SK-N-SH (cell line): Measurements from ENCODE around the gene NHLRC3. TPM values are rescaled to one million over a fixed set of nuclear protein-coding genes. Genes with fewer than 3 reads are reported as not detected.

Source experiments
- CTCF ChIA-PET: fragments of 300-600, 350-600 bp; formaldehyde crosslinking; extraction: SDS; loops from one replicate; lab custom pipeline; 2021; lab: Yijun Ruan, JAX
- POLR2A ChIA-PET: fragments of 350-600 bp; sonication (Branson Sonifier 250); formaldehyde crosslinking; extraction: SDS; loops from one replicate; lab custom pipeline; 2020; ENCODE audit warnings: antibody characterized with exemption, inconsistent platforms; lab: Yijun Ruan, JAX
- DNase-seq: peaks from one replicate; pipeline ENCODE4 v3.0.0; 2012
- H2AFZ ChIP-seq: fragments of 200-600 bp; sonication (generic); 2 replicates; pipeline ENCODE4 v1.8.1; 2016; ENCODE audit warnings: antibody characterized with exemption, mild to moderate bottlenecking, low read depth
- H3F3A ChIP-seq: fragments of 200-600 bp; sonication (generic); replicated peaks from 2 replicates; pipeline ENCODE3; 2016; ENCODE audit warnings: antibody characterized with exemption, mild to moderate bottlenecking; ENCODE audit not compliant: insufficient read depth
- H3K27ac ChIP-seq, 2 experiments: fragments of 200-500 bp in 1 of 2; fragments of 200-600 bp in 1 of 2; sonication (Bioruptor generic) in 1 of 2; sonication (generic), shearing (Covaris generic) in 1 of 2; 2 replicates each; pipeline versions ENCODE4 v1.5.1 to v1.6.1; 2014 to 2016; ENCODE audit warnings: low read depth in 2 of 2, inconsistent platforms in 1 of 2, low read length in 1 of 2, mild to moderate bottlenecking in 1 of 2, mixed read lengths in 1 of 2
- H3K27me3 ChIP-seq: fragments of 200-600 bp; sonication (generic), shearing (Covaris generic); 2 replicates; pipeline ENCODE4 v1.6.1; 2016; ENCODE audit warnings: mixed run types; ENCODE audit not compliant: insufficient read depth
- H3K36me3 ChIP-seq, 2 experiments: fragments of 200-500 bp in 1 of 2; fragments of 200-600 bp in 1 of 2; sonication (Bioruptor generic) in 1 of 2; sonication (generic) in 1 of 2; replicated peaks in 1 of 2; 2 replicates each; pipeline versions ENCODE3 to v1.5.1; 2014 to 2016; ENCODE audit warnings: low read length in 1 of 2, mild to moderate bottlenecking in 1 of 2; ENCODE audit not compliant: insufficient read depth in 2 of 2, control insufficient read depth in 1 of 2
- H3K4me1 ChIP-seq, 2 experiments: fragments of 200-500 bp in 1 of 2; fragments of 200-600 bp in 1 of 2; sonication (Bioruptor generic) in 1 of 2; sonication (generic), shearing (Covaris generic) in 1 of 2; 2 replicates each; pipeline versions ENCODE4 v1.5.1 to v1.6.1; 2014 to 2016; ENCODE audit warnings: low read depth in 1 of 2, low read length in 1 of 2, mixed run types in 1 of 2; ENCODE audit not compliant: insufficient read depth in 2 of 2, control insufficient read depth in 1 of 2
- H3K4me2 ChIP-seq: fragments of 200-600 bp; sonication (generic), shearing (Covaris generic); 2 replicates; pipeline ENCODE4 v1.6.1; 2017; ENCODE audit warnings: mixed run types
- H3K4me3 ChIP-seq, 2 experiments: fragments of 200-500 bp in 1 of 2; fragments of 200-600 bp in 1 of 2; sonication (Bioruptor generic) in 1 of 2; sonication (generic), shearing (Covaris generic) in 1 of 2; 2 replicates each; pipeline versions ENCODE4 v1.5.1 to v1.8.1; 2014 to 2016; ENCODE audit warnings: low read depth in 2 of 2, inconsistent platforms in 1 of 2, low read length in 1 of 2, mild to moderate bottlenecking in 1 of 2, mixed read lengths in 1 of 2, moderate library complexity in 1 of 2
- H3K79me2 ChIP-seq: fragments of 200-600 bp; sonication (generic); 2 replicates; pipeline ENCODE4 v1.8.1; 2017; ENCODE audit warnings: mild to moderate bottlenecking; ENCODE audit not compliant: insufficient read depth
- H3K9ac ChIP-seq: fragments of 200-600 bp; sonication (generic); 2 replicates; pipeline ENCODE4 v1.6.1; 2017; ENCODE audit warnings: mixed run types
- H3K9me2 ChIP-seq: fragments of 200-600 bp; sonication (generic); 2 replicates; pipeline ENCODE4 v1.6.1; 2017; ENCODE audit warnings: mixed run types
- H3K9me3 ChIP-seq: fragments of 200-600 bp; sonication (generic); 2 replicates; pipeline ENCODE4 v1.6.1; 2017; ENCODE audit warnings: mixed run types, mild to moderate bottlenecking, moderate library complexity
- H4K20me1 ChIP-seq: fragments of 200-600 bp; sonication (generic); 2 replicates; pipeline ENCODE4 v1.6.1; 2017; ENCODE audit warnings: mild to moderate bottlenecking, mixed run types; ENCODE audit not compliant: insufficient read depth
- ELF1 ChIP-seq: IDR thresholded peaks from 2 replicates; pipeline ENCODE4 v1.4.0; 2012
- FOXM1 ChIP-seq: IDR thresholded peaks from 2 replicates; pipeline ENCODE4 v1.4.0; 2012; ENCODE audit warnings: low read depth, mild to moderate bottlenecking
- MEF2A ChIP-seq: IDR thresholded peaks from 2 replicates; pipeline ENCODE4 v1.4.0; 2012; ENCODE audit warnings: low read depth, borderline replicate concordance
- MXI1 ChIP-seq: IDR thresholded peaks from 2 replicates; pipeline ENCODE4 v1.6.1; 2012; ENCODE audit warnings: mild to moderate bottlenecking, low read depth, low read length, improper control_type of control experiment
- NFIC ChIP-seq: IDR thresholded peaks from 2 replicates; pipeline ENCODE4 v1.4.0; 2012; ENCODE audit warnings: borderline replicate concordance
- RCOR1 ChIP-seq: fragments of 150-350 bp; IDR thresholded peaks from 2 replicates; pipeline ENCODE4 v1.6.1; 2017; ENCODE audit warnings: antibody characterized with exemption, low read length
- RFX5 ChIP-seq: IDR thresholded peaks from 2 replicates; pipeline ENCODE4 v1.6.1; 2012; ENCODE audit warnings: mild to moderate bottlenecking, improper control_type of control experiment, low read length
- RXRA ChIP-seq: IDR thresholded peaks from 2 replicates; pipeline ENCODE4 v1.4.0; 2012; ENCODE audit warnings: low read depth, mild to moderate bottlenecking, borderline replicate concordance
- SIN3A ChIP-seq: IDR thresholded peaks from 2 replicates; pipeline ENCODE4 v1.6.1; 2012; ENCODE audit warnings: low read depth, mild to moderate bottlenecking, low read length, moderate library complexity, borderline replicate concordance
- TEAD4 ChIP-seq: IDR thresholded peaks from 2 replicates; pipeline ENCODE4 v1.4.0; 2012; ENCODE audit warnings: mild to moderate bottlenecking, borderline replicate concordance; ENCODE audit not compliant: insufficient read depth
- WGBS: methylation state at CpG from one replicate; pipeline ENCODE4 v1.1.6; 2017; ENCODE audit warnings: low lambda C conversion rate; 5-methylcytosine and 5-hydroxymethylcytosine counted together
- polyA plus RNA-seq, 3 experiments: library from polyadenylated mRNA; depleted of rRNA; stranded (reverse); fragments of >200 nt; gene quantifications; 2 replicates each; pipeline ENCODE4 v1.2.3, GENCODE V29; 2012
- TF ChIP-seq, protein P1 (sequence below): IDR thresholded peaks from 2 replicates; pipeline ENCODE4 v1.4.0; 2012; ENCODE audit warnings: low read depth, borderline replicate concordance
- TF ChIP-seq, protein P2 (sequence below): fragments of 150-350 bp; IDR thresholded peaks from 2 replicates; pipeline ENCODE4 v1.6.1; 2017; ENCODE audit warnings: antibody characterized with exemption, low read length, low read depth, borderline replicate concordance
- TF ChIP-seq, protein P3 (sequence below): IDR thresholded peaks from 2 replicates; pipeline ENCODE4; 2012
- TF ChIP-seq, protein P4 (sequence below): IDR thresholded peaks from 2 replicates; pipeline ENCODE4 v1.4.0; 2012; ENCODE audit warnings: low read depth, borderline replicate concordance

The NHLRC3 gene
- polyA plus RNA-seq, 1 of the 3 experiments (the other 2 are of a cell fraction) = 7.1 TPM

DNA sequence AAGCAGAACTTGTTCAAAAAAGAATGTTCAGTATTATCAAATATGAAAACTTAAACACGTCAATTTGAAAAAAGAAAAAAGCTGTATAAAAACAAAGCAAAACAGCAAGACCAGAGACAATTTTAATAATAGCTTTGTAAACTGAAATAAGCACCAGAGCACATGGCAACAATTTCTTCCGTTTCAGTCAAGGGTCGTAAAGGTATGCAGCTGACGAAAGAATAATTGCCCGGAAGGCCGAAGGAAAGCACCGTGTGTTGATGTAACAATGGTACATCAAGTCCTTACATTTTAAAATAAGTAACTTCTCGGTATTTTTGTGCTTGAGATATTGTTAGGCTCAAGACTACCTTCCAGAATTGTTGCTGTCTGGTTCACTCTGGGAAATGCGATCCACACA is 2.0 kb upstream of the NHLRC3 start:
- WGBS = 3% methylated on average over 9 of the region's 9 CpGs
- DNase-seq = no peak
- peaks cover 7 to 16% of the 10 kb centered on the region in 2 experiments; a peak in 3 of 4 replicates for H3K4me1 ChIP-seq

More for the DNA sequence above, 2.0 kb upstream of the NHLRC3 start:
- CTCF ChIA-PET = interaction anchor here (1.2 to 1.9 kb wide), 5 partner anchors 9 to 66 kb away, joined by 3 to 9 read pairs (median 4); no protein-coding TSS in a partner anchor
- Histone ChIP-seq H3K36me3 (peaks cover 0 to 5% of the 10 kb centered on the region in 2 experiments), H3F3A (no peaks in the 10 kb centered on the region), H3K27me3 (no peaks in the 10 kb centered on the region), H3K27ac (no peak overlapping the region), H3K79me2 (peaks cover 78% of the 10 kb centered on the region), H2AFZ (peak overlapping the region; percentile 91; the same call in 1 of the 2 replicates), H3K9me2 (no peaks in the 10 kb centered on the region), H4K20me1 (peaks cover 22% of the 10 kb centered on the region), H3K4me2 (peak overlapping the region; percentile 86), H3K9me3 (no peaks in the 10 kb centered on the region), H3K4me3 (peak overlapping the region; percentile 73 to 100), H3K9ac (peak overlapping the region; percentile 75)
- TF ChIP-seq, protein P1, sequence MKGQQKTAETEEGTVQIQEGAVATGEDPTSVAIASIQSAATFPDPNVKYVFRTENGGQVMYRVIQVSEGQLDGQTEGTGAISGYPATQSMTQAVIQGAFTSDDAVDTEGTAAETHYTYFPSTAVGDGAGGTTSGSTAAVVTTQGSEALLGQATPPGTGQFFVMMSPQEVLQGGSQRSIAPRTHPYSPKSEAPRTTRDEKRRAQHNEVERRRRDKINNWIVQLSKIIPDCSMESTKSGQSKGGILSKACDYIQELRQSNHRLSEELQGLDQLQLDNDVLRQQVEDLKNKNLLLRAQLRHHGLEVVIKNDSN = no peak
- TF ChIP-seq, protein P2, sequence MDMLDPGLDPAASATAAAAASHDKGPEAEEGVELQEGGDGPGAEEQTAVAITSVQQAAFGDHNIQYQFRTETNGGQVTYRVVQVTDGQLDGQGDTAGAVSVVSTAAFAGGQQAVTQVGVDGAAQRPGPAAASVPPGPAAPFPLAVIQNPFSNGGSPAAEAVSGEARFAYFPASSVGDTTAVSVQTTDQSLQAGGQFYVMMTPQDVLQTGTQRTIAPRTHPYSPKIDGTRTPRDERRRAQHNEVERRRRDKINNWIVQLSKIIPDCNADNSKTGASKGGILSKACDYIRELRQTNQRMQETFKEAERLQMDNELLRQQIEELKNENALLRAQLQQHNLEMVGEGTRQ = no peak
- no peak for TF ChIP-seq SIN3A
- TF ChIP-seq RFX5 = no peak
- no peak for TF ChIP-seq MEF2A
- TF ChIP-seq, protein P3, sequence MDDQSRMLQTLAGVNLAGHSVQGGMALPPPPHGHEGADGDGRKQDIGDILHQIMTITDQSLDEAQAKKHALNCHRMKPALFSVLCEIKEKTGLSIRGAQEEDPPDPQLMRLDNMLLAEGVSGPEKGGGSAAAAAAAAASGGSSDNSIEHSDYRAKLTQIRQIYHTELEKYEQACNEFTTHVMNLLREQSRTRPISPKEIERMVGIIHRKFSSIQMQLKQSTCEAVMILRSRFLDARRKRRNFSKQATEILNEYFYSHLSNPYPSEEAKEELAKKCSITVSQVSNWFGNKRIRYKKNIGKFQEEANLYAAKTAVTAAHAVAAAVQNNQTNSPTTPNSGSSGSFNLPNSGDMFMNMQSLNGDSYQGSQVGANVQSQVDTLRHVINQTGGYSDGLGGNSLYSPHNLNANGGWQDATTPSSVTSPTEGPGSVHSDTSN = no peak
- no peak for TF ChIP-seq TEAD4
- no peak for TF ChIP-seq RCOR1
- no peak for TF ChIP-seq FOXM1
- TF ChIP-seq NFIC = no peak
- TF ChIP-seq, protein P4, sequence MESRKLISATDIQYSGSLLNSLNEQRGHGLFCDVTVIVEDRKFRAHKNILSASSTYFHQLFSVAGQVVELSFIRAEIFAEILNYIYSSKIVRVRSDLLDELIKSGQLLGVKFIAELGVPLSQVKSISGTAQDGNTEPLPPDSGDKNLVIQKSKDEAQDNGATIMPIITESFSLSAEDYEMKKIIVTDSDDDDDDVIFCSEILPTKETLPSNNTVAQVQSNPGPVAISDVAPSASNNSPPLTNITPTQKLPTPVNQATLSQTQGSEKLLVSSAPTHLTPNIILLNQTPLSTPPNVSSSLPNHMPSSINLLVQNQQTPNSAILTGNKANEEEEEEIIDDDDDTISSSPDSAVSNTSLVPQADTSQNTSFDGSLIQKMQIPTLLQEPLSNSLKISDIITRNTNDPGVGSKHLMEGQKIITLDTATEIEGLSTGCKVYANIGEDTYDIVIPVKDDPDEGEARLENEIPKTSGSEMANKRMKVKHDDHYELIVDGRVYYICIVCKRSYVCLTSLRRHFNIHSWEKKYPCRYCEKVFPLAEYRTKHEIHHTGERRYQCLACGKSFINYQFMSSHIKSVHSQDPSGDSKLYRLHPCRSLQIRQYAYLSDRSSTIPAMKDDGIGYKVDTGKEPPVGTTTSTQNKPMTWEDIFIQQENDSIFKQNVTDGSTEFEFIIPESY = no peak
- no peak for TF ChIP-seq ELF1
- TF ChIP-seq MXI1 = no peak
- TF ChIP-seq RXRA = no peak
- POLR2A ChIA-PET = no interaction called here
